SW 1271 (cell line): ENCODE measurements around the gene TRIM56.
"Not testable (repeated sequence)": the region's sequence is repeated elsewhere in the genome, so short reads cannot be mapped to it uniquely, and the experiment has no call there.

Source experiments
- DNase-seq, 2 experiments: peaks; one replicate each; lab custom pipeline; 2025; lab: John Stamatoyannopoulos, UW

The TRIM56 gene

DNA sequence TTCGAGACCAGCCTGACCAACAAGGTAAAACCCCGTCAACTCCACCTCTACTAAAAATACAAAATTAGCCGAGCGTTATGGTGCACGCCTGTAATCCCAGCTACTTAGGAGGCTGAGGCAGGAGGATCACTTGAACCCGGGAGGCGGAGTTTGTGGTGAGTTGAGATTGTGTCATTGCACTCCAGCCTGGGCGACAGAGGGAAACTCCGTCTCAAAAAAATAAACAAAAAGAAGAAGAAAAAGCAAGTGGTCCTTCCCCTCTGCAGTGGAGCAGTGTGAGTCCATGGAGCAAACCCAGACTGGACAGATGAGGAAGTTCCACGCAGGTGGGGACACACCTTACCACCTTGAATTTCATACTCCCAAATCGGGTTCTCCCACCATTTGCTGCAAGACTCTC is 28.6 kb downstream of the TRIM56 start:
- no peak for DNase-seq

DNA sequence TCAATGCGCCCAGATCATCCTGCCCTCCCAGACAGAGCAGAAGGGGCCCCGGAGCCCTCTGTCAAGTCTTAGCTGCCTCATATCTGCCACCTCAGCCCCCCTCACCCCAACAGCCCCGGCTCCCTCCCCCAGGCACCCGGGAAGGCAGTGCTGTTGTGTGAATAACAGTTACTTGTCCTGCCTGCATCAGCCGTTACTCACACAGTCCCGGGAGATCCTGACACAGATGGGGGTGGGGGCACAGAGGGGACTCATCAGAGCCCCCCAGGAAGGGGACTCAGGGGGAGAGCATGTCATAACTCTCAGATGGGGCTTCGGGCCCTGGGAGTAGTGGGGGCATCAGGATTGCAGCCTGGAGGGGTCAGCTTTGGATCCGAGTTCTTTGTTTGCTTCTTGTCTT is 29.2 kb downstream of the TRIM56 start:
- DNase-seq = no peak

DNA sequence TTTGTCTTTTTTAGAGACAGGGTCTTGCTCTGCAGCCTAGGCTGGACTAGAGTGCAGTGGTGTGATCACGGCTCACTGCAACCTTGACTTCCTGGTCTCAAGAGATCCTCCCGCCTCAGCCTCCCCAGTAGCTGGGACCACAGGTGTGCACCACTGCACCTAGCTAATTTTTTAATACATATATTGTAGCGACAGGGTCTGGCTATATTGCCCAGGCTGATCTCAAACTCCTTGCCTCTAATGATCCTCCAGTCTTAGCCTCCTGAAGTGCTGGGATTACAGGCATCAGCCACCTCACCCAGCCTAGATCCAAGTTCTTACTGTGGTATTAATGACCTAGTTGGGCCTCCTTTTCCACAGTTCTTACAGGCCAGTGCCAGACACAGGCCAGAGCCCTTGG is 29.9 kb downstream of the TRIM56 start:
- DNase-seq = no peak

DNA sequence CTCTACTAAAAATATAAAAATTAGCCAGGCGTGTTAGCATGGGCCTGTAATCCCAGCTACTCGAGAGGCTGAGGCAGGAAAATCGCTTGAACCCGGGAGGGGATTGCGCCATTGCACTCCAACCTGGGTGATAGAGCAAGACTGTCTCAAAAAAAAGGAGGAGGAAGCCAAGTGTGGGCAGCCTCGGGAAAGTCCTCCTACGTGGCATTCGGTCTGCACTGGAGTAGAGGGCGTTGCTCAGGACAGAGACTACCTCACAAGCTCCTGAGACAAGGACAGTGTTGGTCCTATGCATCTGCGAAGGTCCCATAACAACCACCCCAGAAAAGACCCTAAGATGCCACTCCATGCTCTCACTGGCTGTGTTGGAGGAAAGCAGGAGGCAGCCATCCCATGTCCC is 31.6 kb downstream of the TRIM56 start:
- no peak for DNase-seq

DNA sequence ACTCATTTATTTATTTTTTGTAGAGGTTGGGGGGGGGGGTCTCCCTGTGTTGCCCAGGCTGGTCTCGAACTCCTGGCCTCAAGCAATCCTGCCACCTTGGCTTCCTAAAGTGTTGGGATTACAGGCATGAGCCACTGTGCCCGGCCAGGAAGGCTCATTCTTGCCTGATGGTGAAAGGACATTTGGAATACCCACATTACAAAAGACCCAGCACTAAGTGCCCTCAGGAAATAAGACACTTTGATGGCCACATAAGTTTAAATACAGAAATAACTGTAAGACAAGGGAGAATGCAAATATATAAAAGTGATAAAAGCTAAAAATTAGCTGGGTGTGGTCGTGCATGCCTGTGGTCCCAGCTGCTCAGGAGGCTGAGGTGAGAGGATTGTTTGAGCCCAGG is 33.6 kb downstream of the TRIM56 start:
- no peak for DNase-seq

DNA sequence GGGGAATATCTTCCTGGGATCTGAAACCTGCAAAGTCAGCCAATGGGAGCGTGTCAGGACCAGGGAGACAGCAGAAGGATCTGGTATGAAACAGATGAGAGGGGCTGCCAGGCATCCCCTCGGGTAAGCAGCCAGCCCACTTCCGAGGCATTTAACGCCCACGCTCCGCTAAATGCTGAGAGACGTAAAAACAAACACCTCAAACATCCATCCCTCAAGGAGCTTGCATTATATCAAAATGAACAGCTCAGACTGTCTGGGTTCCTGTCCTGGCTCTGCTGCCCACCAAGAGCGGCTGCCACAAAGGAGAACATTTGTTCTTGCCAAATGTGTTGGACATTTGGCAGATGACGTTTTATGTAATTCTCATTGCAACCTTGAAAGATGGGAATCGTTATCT is 34.6 kb downstream of the TRIM56 start:
- DNase-seq = no peak

DNA sequence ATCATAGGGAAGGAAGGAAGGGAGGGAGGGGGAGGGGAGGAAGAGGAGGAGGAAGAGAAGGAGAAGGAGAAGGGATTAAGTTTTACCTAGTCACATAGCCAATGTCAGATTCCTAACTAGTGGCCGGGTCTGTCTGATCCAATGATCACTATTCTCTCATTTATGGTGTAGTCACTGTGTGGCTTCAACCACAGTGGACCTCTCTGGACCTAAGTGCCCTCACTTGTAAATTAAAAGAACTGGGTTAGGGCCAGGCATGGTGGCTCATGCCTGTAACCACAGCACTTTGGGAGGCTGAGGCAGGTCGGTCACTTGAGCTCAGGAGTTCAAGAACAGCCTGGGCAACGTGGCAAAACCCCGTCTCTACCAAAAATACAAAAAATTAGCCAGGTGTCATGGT is 35.0 kb downstream of the TRIM56 start:
- DNase-seq = no peak

DNA sequence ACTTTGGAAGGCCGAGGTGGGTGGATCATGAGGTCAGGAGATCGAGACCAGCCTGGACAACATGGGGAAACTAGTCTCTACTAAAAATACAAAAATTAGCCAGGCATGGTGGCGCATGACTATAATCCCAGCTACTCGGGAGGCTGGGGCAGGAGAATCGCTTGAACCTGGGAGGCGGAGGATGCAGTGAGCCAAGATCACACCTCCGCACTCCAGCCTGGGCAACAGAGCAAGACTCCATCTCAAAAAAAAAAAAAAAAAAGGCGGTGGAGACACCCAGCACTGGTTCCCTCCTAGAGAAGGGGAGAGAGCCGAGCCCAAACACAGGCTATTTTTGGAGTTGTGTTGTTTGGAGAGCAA is 36.3 kb downstream of the TRIM56 start:
- not testable (repeated sequence) for DNase-seq

DNA sequence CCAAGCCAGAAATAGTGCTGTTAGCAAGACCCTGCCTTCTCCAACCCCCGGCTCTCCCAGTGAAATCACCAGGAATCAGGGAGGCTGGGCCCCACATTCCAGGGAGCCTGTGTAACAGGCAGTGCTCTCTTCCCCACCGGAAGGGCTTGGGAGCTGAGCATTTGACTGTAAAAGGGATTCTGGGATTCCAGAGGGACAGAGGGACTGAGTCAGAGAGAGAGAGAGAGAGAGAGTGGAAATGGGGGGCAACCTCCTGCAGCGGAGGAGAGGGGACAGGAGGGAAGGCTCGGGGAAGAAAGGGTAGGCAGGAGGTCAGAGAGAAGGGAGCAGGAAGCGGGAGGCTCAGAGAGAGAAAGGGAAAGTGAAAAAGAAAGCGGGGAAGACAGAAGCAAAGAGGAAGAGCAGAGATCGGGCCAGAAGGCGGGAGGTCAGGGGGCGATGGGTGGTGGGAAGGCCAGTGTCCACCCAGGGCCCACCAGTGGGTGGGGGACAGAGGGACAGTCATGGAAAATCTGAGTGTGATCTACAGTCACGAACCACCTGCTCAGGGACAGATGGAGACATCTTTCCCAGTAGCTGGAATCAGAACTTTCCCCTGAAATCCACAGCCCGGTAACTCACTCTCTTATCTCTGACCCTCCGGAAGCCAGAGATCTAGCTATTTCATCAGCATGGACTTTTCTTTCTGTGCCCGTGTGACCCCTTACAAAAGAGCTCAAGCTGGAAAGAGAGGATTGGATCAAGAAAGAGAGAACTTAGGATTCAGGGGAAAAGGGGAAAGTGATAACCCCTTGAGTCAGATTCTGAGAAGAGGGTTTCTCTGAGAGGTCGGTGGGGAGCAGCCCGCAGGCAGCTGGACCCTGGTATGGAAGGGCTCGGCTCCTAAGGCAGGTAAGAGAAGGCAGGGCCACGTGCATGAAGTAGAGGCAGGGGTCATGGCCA is 37.0 kb downstream of the TRIM56 start:
- peak; percentile 87 to 93 for DNase-seq

DNA sequence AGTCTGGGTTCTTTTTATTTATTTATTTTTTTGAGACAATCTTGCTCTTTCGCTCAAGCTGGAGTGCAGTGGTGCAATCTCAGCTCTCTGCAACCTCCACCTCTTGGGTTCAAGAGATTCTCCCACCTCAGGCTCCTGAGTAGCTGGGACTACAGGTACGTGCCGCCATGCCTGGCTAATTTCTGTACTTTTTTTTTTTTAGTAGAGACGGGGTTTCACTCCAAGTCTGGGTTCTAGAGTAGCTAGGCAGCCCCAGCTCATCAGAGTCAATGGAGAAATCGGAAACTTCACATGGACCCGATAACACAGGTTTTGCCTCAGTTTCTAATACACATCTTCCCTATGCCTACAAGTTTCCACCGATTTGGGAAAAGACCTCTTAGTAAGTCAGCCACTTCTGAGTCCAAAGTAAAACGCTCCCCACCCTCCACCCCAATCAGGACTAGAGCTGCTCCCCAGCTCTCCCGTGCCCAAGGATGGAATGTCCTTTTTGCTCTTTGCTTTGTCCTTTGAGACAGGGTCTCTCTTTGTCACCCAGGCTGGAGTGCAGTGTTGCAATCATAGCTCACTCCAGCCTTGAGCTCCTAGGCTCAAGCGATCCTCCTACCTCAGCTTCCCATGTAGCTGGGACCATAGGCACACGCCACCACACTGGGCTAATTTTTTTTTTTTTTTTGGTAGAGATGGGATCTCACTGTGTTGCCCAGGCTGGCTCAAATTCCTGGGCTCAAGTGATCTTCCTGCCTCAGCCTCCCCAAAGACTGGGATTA is 37.8 kb downstream of the TRIM56 start:
- no peak for DNase-seq

DNA sequence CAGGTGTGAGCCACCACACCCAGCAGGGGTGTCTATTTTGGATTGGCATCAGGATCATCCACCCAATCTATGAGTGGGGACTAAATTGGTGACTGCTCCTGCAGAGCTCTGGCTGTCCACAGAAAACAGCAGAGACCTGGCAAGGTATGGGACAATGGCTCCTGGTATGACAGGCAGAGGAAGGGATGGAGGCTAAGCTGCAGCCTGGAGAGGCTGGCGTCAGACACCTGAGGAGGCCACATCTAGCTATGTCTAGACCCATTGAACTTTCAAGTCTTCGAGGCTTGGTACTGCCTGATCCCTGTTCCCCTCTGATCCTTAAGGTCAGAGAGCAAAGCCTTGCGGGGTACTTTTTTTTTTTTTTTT is 38.4 kb downstream of the TRIM56 start:
- DNase-seq = no peak

DNA sequence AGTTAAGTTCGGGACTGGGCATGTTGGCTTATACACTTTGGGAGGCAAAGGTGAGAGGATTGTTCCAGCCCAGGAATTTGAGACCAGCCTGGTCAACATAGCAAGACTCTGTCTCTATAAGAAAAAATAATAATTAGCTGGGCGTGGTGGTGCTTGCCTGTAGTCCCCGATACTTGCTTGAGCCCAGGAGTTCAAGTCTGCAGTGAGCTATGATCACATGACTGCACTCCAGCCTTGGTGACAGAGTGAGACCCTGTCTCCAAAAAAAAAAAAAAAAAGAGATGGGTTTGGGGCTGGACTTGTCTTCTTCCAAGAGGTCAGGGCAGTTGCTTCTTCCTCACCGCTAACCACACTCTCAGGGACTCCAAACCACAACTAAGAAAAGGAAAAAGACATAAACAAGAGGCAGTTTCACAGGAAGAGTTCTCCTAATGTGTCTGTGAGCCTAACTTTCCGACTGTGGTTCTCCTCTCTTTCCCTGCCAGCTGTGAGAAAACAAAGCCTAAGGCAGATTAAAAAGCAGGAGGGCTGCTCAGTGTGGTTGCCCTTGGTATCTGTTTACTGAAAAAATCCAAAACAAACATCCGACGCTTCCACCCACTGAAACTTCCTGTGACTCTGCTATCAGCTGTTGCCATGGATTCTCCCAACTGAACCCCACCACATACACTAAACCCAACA is 39.2 kb downstream of the TRIM56 start:
- peak; percentile 21 to 89 for DNase-seq

DNA sequence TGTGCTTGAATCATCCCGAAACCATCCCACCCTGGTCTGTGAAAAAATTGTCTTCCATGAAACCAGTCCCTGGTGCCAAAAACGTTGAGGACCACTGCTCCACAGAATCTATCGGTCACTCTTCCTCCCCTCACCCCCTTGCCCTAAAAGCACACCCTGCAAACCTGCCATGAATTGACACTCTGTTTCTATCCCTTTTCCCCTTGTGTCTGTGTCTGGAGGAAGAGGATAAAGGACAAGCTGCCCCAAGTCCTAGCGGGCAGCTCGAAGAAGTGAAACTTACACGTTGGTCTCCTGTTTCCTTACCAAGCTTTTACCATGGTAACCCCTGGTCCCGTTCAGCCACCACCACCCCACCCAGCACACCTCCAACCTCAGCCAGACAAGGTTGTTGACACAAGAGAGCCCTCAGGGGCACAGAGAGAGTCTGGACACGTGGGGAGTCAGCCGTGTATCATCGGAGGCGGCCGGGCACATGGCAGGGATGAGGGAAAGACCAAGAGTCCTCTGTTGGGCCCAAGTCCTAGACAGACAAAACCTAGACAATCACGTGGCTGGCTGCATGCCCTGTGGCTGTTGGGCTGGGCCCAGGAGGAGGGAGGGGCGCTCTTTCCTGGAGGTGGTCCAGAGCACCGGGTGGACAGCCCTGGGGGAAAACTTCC is 40.8 kb downstream of the TRIM56 start:
- DNase-seq = peak in 1 of 2 experiments; percentile 43

DNA sequence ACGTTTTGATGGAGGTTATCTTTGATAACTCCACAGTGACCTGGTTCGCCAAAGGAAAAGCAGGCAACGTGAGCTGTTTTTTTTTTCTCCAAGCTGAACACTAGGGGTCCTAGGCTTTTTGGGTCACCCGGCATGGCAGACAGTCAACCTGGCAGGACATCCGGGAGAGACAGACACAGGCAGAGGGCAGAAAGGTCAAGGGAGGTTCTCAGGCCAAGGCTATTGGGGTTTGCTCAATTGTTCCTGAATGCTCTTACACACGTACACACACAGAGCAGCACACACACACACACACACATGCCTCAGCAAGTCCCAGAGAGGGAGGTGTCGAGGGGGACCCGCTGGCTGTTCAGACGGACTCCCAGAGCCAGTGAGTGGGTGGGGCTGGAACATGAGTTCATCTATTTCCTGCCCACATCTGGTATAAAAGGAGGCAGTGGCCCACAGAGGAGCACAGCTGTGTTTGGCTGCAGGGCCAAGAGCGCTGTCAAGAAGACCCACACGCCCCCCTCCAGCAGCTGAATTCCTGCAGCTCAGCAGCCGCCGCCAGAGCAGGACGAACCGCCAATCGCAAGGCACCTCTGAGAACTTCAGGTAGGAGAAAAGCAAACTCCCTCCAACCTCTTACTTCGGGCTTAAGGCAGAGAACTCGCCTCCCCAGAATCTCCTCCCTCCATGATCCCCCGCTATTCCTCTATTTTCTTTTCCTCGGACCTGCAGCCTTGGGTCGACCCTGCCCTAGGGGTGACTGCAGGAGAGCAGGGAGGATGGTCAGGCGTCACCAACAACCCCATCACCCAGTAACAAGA is 41.6 kb downstream of the TRIM56 start, which contains the start of gene SERPINE1:
Gene SERPINE1 (plus strand): TSS at position 454 of the 809 bp plus-strand sequence. CDS start 1,290 bp downstream, outside the sequence.
- peak; percentile 68 to 88 for DNase-seq

DNA sequence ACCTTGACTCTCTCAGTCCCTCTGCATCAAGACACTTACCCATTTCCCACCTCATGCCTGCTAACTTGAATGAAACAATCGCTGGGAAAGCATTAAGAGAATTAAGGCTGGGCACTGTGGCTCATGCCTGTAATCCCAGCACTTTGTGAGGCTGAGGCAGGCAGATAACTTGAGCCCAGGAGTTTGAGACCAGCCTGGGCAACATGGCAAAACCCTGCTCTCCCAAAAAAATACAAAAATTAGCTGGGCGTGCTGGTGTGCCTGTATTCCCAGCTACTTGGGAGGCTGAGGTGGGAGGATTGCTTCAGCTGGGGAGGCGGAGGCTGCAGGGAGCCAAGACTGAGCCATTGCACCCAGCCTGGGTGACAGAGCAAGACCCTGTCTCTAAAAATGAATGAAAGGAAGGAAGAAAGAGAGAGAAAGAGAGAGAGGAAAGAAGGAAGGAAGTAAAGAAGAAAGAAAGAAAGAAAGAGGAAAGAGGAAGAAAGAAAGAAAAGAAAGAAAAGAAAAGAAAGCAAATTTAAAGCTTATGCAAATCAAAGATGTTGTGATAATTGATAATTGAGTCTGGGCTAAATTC is 42.3 kb downstream of the TRIM56 start:
- no peak for DNase-seq

DNA sequence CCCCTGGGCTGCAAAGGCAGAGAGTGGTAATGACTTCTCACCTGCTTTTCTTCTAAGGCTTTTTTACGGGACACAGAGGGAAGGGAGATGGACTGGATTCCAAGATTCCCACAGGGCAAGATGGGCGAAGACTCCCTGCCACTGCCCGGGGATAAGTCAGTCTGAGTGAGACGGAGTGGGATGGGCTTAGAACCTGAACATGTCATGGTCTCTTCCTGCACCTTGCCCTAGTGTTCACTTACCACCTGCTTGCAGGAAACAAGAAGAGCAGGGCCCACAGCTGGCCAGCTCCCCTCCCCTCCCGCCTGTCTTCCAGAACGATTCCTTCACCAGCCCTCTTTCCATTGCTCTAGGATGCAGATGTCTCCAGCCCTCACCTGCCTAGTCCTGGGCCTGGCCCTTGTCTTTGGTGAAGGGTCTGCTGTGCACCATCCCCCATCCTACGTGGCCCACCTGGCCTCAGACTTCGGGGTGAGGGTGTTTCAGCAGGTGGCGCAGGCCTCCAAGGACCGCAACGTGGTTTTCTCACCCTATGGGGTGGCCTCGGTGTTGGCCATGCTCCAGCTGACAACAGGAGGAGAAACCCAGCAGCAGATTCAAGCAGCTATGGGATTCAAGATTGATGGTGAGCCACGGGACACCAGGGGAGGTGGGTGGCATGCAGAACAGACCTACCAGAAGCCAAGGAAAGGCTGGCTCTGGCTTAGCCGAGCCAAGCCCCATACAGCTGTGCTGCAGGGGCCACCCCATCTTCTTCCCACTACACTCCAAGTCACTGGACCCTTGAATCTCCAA is 43.0 kb downstream of the TRIM56 start:
- no peak for DNase-seq

DNA sequence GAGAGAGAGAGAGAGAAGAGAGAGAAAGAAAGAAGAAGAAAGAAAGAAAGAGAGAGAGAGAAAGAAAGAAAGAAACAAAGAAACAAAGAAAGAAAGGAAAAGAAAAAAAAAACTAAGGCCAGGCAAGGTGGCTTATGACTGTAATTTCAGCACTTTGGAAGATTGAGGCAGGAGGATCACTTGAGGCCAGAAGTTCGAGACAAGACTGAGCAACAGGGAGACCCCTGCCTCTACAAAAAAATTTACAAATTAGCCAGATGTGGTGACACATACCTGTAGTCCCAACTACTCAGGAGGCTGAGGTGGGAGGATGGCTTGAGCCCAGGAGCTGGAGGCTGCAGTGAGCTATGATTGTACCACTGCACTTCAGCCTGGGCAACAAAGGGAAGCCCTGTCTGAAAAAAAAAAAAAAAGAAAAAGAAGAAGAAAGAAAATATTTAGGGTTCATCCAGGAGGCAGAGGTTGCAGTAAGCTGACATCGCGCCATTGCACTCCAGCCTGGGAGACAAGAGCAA is 44.4 kb downstream of the TRIM56 start:
- DNase-seq = no peak

DNA sequence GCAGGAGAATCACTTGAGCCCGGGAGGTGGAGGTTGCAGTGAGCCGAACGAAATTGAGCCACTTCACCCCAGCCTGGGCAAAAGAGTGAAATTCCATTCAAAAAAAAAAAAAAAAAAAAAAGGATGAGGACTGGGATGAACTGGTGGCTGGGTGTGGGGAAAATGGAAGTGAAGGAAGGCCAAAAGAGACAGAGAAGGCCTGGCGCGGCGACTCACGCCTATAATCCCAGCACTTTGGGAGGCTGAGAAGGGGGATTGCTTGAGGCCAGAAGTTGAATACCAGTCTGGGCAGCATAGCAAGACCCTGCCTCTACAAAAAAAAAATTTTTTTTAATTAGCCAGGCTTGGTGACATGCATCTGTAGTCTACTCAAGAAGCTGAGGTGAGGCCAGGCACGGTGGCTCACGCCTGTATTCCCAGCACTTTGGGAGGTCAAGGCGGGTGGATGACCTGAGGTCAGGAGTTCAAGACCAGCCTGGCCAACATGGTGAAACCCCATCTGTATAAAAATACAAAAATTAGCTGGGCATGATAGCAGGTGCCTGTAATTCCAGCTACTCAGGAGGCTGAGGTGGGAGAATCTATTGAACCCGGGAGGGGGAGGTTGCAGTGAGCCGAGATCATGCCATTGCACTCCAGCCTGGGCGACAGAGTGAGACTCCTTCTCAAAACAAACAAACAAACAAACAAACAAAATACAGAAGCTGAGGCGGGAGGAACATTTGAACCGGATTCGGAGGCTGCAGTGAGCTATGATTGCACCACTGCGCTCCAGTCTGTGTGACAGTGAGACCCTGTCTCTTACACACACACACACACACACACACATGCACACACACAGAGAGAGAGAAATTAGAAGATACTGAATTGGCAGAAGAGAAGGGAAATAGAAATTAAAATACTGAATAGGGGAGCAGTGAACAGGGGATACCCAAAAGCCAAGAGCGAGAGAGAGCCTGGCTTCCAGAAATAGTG is 47.6 kb downstream of the TRIM56 start:
- DNase-seq = not testable (repeated sequence)
